Activated naive CD8-positive, alpha-beta T cell treated with anti-CD3 and anti-CD28 coated beads, Interleukin-2, amount 10 ng/mL, durations not matched to agents 7 days and 5 days (primary cell): Measurements from ENCODE around the gene HLA-DMA. TPM values are rescaled to one million over a fixed set of nuclear protein-coding genes. Genes with fewer than 3 reads are reported as not detected.

Experiments
- ATAC-seq: fragments of 150-1000 bp; cut with Tn5 transposase; one replicate; pipeline ENCODE4 v1.10.0; 2021; ENCODE audit warnings: low read depth, moderate library complexity
- POLR2A ChIA-PET: fragments of 350-600 bp; sonication (Branson Sonifier 250); formaldehyde crosslinking; loops from one replicate; lab custom pipeline; 2021; ENCODE audit warnings: antibody characterized with exemption; lab: Charles Lee
- DNase-seq: peaks from one replicate; pipeline ENCODE4 v3.0.0; 2021
- H3K27ac Mint-ChIP-seq: one replicate; pipeline ENCODE4 v1.8.0; 2022; ENCODE audit warnings: mild to moderate bottlenecking, mixed read lengths
- H3K27me3 Mint-ChIP-seq: one replicate; pipeline ENCODE4 v1.8.0; 2022; ENCODE audit warnings: mild to moderate bottlenecking, moderate library complexity, mixed read lengths
- H3K36me3 Mint-ChIP-seq: one replicate; pipeline ENCODE4 v1.8.0; 2021; ENCODE audit warnings: mild to moderate bottlenecking, mixed read lengths
- H3K4me1 Mint-ChIP-seq: one replicate; pipeline ENCODE4 v1.8.0; 2021; ENCODE audit warnings: mixed read lengths
- H3K4me3 Mint-ChIP-seq: one replicate; pipeline ENCODE4 v1.8.0; 2022; ENCODE audit warnings: mild to moderate bottlenecking, moderate library complexity, mixed read lengths
- H3K9me3 Mint-ChIP-seq: one replicate; pipeline ENCODE4 v1.8.0; 2021; ENCODE audit warnings: mixed read lengths
- total RNA-seq, 2 experiments: library from RNA; stranded (reverse); gene quantifications; one replicate each; pipeline ENCODE4 v1.2.3, GENCODE V29; 2021

The HLA-DMA gene
- total RNA-seq, 2 experiments from 2014 or later = 32.1 to 36.1 TPM

- H3K9me3 Mint-ChIP-seq = no peaks in the 10 kb centered on the region
- peaks cover 65% of the 10 kb centered on the region for H3K36me3 Mint-ChIP-seq
- no peak for ATAC-seq
- no peaks in the 10 kb centered on the region for H3K27me3 Mint-ChIP-seq
- peak overlapping the region; percentile 94 for H3K27ac Mint-ChIP-seq
- H3K4me3 Mint-ChIP-seq = peak overlapping the region; percentile 89
- no peak for DNase-seq
- POLR2A ChIA-PET = interaction anchor here (0.7 to 12.7 kb wide), 50 partner anchors 8 to 1264 kb away, joined by 3 to 323 read pairs (median 6); partner anchors contain the start of genes ATF6B, B3GALT4, CUTA and DXO
- H3K4me1 Mint-ChIP-seq = peaks cover 30% of the 10 kb centered on the region
These were observed 19.7 kb upstream of the HLA-DMA start for GRCh38 chr6:32972353-32973143.

GRCh38 chr6:32971581-32972352 is 18.9 kb upstream of the HLA-DMA start:
- DNase-seq (peak; percentile 99), ATAC-seq (peak; percentile 49)
- Mint-ChIP-seq H3K4me1 (peaks cover 30% of the 10 kb centered on the region), H3K36me3 (peaks cover 59% of the 10 kb centered on the region), H3K4me3 (peak overlapping the region; percentile 89), H3K9me3 (no peaks in the 10 kb centered on the region), H3K27ac (peak overlapping the region; percentile 94), H3K27me3 (no peaks in the 10 kb centered on the region)
- POLR2A ChIA-PET = interaction anchor here (0.6 to 12.7 kb wide), 60 partner anchors 9 to 1265 kb away, joined by 3 to 323 read pairs (median 5); partner anchors contain the start of genes ATF6B, B3GALT4, CUTA and DXO

GRCh38 chr6:32971242-32971580 is 18.3 kb upstream of the HLA-DMA start:
- ATAC-seq (no peak), DNase-seq (no peak)
- Mint-ChIP-seq H3K36me3 (peaks cover 54% of the 10 kb centered on the region), H3K27ac (peak overlapping the region; percentile 94), H3K4me1 (peaks cover 28% of the 10 kb centered on the region), H3K27me3 (no peaks in the 10 kb centered on the region), H3K4me3 (peak overlapping the region; percentile 89), H3K9me3 (no peaks in the 10 kb centered on the region)
- POLR2A ChIA-PET = interaction anchor here (0.6 to 12.7 kb wide), 42 partner anchors 9 to 1266 kb away, joined by 3 to 323 read pairs (median 7); partner anchors contain the start of genes ATF6B, B3GALT4, CUTA and FKBPL

GRCh38 chr6:32970413-32971241 is 17.7 kb upstream of the HLA-DMA start:
- ATAC-seq = peak; percentile 0
- H3K4me1 Mint-ChIP-seq = peaks cover 27% of the 10 kb centered on the region
- peak; percentile 80 for DNase-seq
- H3K9me3 Mint-ChIP-seq = no peaks in the 10 kb centered on the region
- peak overlapping the region; percentile 89 for H3K4me3 Mint-ChIP-seq
- peaks cover 48% of the 10 kb centered on the region for H3K36me3 Mint-ChIP-seq
- POLR2A ChIA-PET = interaction anchor here (0.6 to 12.7 kb wide), 22 partner anchors 10 to 841 kb away, joined by 3 to 323 read pairs (median 16); partner anchors contain the start of genes ATF6B, FKBPL, GPSM3 and HLA-DMA
- peak overlapping the region; percentile 94 for H3K27ac Mint-ChIP-seq
- H3K27me3 Mint-ChIP-seq = no peaks in the 10 kb centered on the region

GRCh38 chr6:32969685-32970412 is 17.0 kb upstream of the HLA-DMA start:
- peaks cover 27% of the 10 kb centered on the region for H3K4me1 Mint-ChIP-seq
- DNase-seq (peak; percentile 81), ATAC-seq (peak; percentile 0)
- H3K27me3 Mint-ChIP-seq = no peaks in the 10 kb centered on the region
- peak overlapping the region; percentile 89 for H3K4me3 Mint-ChIP-seq
- POLR2A ChIA-PET = interaction anchor here (1.0 to 12.7 kb wide), 15 partner anchors 11 to 841 kb away, joined by 3 to 323 read pairs (median 27); partner anchors contain the start of genes ATF6B, FKBPL, GPSM3 and HLA-DMA
- H3K27ac Mint-ChIP-seq = peak overlapping the region; percentile 84
- no peaks in the 10 kb centered on the region for H3K9me3 Mint-ChIP-seq
- peaks cover 45% of the 10 kb centered on the region for H3K36me3 Mint-ChIP-seq

GRCh38 chr6:32968867-32969684 is 16.2 kb upstream of the HLA-DMA start:
- DNase-seq (peak; percentile 74), ATAC-seq (no peak)
- POLR2A ChIA-PET = interaction anchor here (1.0 to 12.7 kb wide), 11 partner anchors 12 to 773 kb away, joined by 3 to 323 read pairs (median 34); partner anchors contain the start of genes B3GALT4, HLA-DMA, HLA-DMB and PSMB8
- H3K36me3 Mint-ChIP-seq = peaks cover 40% of the 10 kb centered on the region
- H3K9me3 Mint-ChIP-seq = no peaks in the 10 kb centered on the region
- H3K27ac Mint-ChIP-seq = peak overlapping the region; percentile 84
- peak overlapping the region; percentile 89 for H3K4me3 Mint-ChIP-seq
- H3K27me3 Mint-ChIP-seq = no peaks in the 10 kb centered on the region
- H3K4me1 Mint-ChIP-seq = peaks cover 30% of the 10 kb centered on the region

GRCh38 chr6:32968093-32968866 is 15.4 kb upstream of the HLA-DMA start, which contains the start of gene BRD2:
Gene BRD2 (plus strand): TSS chr6:32968594. CDS start chr6:32972899, 4,305 bp downstream.
- peak; percentile 97 for DNase-seq
- no peaks in the 10 kb centered on the region for H3K27me3 Mint-ChIP-seq
- peaks cover 35% of the 10 kb centered on the region for H3K4me1 Mint-ChIP-seq
- peak; percentile 53 for ATAC-seq
- peak within 1 kb of the TSS; percentile 84 for H3K27ac Mint-ChIP-seq
- H3K4me3 Mint-ChIP-seq = peak within 1 kb of the TSS; percentile 89
- no peaks in the 10 kb centered on the region for H3K9me3 Mint-ChIP-seq
- POLR2A ChIA-PET = interaction anchor here (1.0 to 12.7 kb wide), 12 partner anchors 9 to 309 kb away, joined by 3 to 323 read pairs (median 23); partner anchors contain the start of genes B3GALT4, HLA-DMA, HLA-DMB and PSMB8
- peaks cover 32% of the 10 kb centered on the region for H3K36me3 Mint-ChIP-seq

- DNase-seq (no peak), ATAC-seq (no peak)
- Mint-ChIP-seq H3K9me3 (no peaks in the 10 kb centered on the region), H3K27me3 (no peaks in the 10 kb centered on the region), H3K4me3 (peak overlapping the region; percentile 89), H3K4me1 (peaks cover 39% of the 10 kb centered on the region), H3K27ac (peak overlapping the region; percentile 84), H3K36me3 (peaks cover 25% of the 10 kb centered on the region)
- POLR2A ChIA-PET = interaction anchor here (1.1 to 12.7 kb wide), 11 partner anchors 10 to 125 kb away, joined by 3 to 323 read pairs (median 34); partner anchors contain the start of genes HLA-DMA, HLA-DMB, PSMB8 and PSMB9
These were observed 14.5 kb upstream of the HLA-DMA start for GRCh38 chr6:32967151-32968091.

- no peaks in the 10 kb centered on the region for H3K27me3 Mint-ChIP-seq
- H3K4me3 Mint-ChIP-seq = no peak overlapping the region
- no peak overlapping the region for H3K27ac Mint-ChIP-seq
- POLR2A ChIA-PET = interaction anchor here (1.7 to 10.2 kb wide), 3 partner anchors 8 to 10 kb away, joined by 5 to 261 read pairs (median 47); partner anchors contain the start of gene HLA-DMA
- peaks cover 23% of the 10 kb centered on the region for H3K36me3 Mint-ChIP-seq
- H3K9me3 Mint-ChIP-seq = no peaks in the 10 kb centered on the region
- H3K4me1 Mint-ChIP-seq = peaks cover 52% of the 10 kb centered on the region
- DNase-seq = no peak
- ATAC-seq = no peak
These were observed 11.9 kb upstream of the HLA-DMA start for GRCh38 chr6:32964776-32965175.
